Skeletal muscle tissue (tissue), 4 donors: ENCODE results near the gene FOXJ3. TPM values are rescaled to one million over a fixed set of nuclear protein-coding genes. Genes with fewer than 3 reads are reported as not detected.

Source experiments
- H3K27ac ChIP-seq: one replicate; pipeline ENCODE4 v1.7.0; 2013; ENCODE audit warnings: mild to moderate bottlenecking, low read depth, low read length, inconsistent platforms
- H3K27me3 ChIP-seq, 3 donors: one replicate each; pipeline ENCODE4 v1.7.0; 2013; ENCODE audit warnings: low read length in 3 of 3; ENCODE audit not compliant: control insufficient read depth in 3 of 3, insufficient read depth in 3 of 3
- H3K36me3 ChIP-seq, 3 donors: one replicate each; pipeline ENCODE4 v1.7.0; 2013; ENCODE audit warnings: low read length in 3 of 3; ENCODE audit not compliant: control insufficient read depth in 3 of 3, insufficient read depth in 3 of 3
- H3K4me1 ChIP-seq, 3 donors: one replicate each; pipeline ENCODE4 v1.7.0; 2013; ENCODE audit warnings: low read length in 3 of 3, mild to moderate bottlenecking in 3 of 3; ENCODE audit not compliant: control insufficient read depth in 3 of 3, insufficient read depth in 3 of 3
- H3K4me3 ChIP-seq, 3 donors: one replicate each; pipeline ENCODE4 v1.7.0; 2013; ENCODE audit warnings: low read length in 3 of 3
- H3K9ac ChIP-seq, 3 donors: one replicate each; pipeline ENCODE4 v1.7.0; 2013; ENCODE audit warnings: low read length in 3 of 3, mild to moderate bottlenecking in 3 of 3, moderate library complexity in 2 of 3, low read depth in 1 of 3
- H3K9me3 ChIP-seq, 3 donors: one replicate each; pipeline ENCODE4 v1.7.0; 2013; ENCODE audit warnings: low read length in 3 of 3; ENCODE audit not compliant: control insufficient read depth in 3 of 3
- total RNA-seq: library from RNA; depleted of rRNA; stranded (reverse); fragments of >200 nt; gene quantifications from one replicate; pipeline ENCODE4 v1.2.3, GENCODE V29; 2014
- donor health status: Osteomylitis.

Gene FOXJ3
- total RNA-seq, 1 donor from 2014 or later, result 65.2 TPM

DNA sequence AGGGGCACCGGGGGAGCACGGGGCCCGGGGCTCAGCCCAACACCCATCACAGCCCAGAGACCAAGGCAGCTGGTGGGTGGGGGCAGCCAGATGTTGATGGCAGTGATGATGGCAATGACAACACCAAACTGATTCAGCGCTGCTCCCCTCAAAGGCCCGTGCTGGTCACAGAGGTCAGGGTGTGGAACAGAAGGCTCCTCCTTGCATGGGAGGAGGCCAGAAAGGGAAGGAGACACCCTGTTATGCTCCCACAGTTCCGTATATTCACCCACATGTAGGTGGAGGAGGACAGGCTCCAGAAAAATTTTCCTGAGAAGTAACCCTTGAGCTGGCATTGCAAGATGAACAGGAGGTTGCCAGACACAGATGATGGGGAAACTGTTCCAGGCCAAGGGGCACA is 181.4 kb downstream of the FOXJ3 start:
- no peaks in the 10 kb centered on the region for H3K36me3 ChIP-seq
- no peak overlapping the region for H3K27ac ChIP-seq

DNA sequence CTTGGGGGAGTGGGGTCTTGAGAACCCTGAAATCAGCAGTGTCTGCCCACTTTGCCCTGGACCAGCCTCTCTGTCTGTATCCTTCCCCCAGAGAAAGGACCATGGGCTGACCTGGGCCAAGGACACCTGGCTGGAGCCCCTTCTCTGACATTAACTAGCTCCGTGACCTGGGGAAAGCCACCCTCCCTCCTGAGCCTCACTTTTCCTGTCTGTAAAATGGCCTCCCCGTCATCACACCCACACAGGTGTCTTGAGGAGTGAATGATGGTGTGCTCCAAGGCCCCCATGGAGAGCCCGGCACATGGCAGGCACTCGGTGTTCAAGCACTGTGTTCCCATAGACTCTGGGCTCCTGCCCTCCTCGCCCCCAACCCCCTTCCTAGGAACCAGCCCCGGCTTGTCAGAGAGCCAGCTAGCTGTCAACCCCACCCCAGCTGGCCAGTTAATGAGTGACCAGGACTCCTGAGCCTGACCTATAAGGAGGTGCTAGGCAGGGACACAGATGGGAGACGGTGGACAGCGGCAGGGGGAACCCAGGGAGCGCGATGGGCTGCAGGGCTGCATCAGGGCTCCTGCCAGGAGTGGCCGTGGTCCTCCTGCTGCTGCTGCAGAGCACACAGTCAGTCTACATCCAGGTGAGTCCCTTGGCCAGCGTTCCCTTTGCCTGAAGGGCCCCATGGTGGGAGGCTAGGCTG is 182.0 kb downstream of the FOXJ3 start, which contains the start of gene GUCA2B:
Gene GUCA2B (plus strand): TSS at position 504 of the 694 bp plus-strand sequence. CDS start 41 bp downstream, at position 545.
- H3K27ac ChIP-seq, result no peak within 1 kb of the TSS
- H3K9me3 ChIP-seq, result no peaks in the 10 kb centered on the region
- peaks cover 0 to 9% (median 9%) of the 10 kb centered on the region in 3 donors for H3K27me3 ChIP-seq

More for the DNA sequence above, 181.4 kb downstream of the FOXJ3 start:
- H3K4me1 ChIP-seq, result peaks cover 0 to 5% (median 0%) of the 10 kb centered on the region in 3 donors
- H3K9ac ChIP-seq, result no peak overlapping the region
- no peak overlapping the region for H3K4me3 ChIP-seq
- H3K9me3 ChIP-seq, result no peaks in the 10 kb centered on the region
- peaks cover 0 to 6% (median 6%) of the 10 kb centered on the region in 3 donors for H3K27me3 ChIP-seq

DNA sequence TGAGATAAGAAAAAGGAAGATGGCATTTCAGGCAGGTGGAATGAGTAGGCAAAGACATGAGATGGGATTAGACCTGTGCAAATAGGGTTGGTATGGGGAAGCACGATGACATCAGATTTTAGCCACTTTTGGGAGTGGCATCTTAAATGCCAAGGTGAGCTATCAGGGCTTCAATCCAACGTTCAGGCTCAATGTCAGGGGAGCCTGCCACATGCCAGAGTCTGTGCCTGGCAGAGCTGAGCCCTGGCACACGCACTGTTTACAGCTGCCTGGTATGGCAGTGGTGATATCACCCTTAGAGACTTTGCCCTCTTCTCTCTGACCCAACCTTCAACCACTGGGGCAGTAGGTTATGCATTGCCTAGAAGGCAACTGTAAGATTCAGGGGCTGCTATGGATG is 182.9 kb downstream of the FOXJ3 start:
- no peak overlapping the region for H3K4me3 ChIP-seq
- peaks cover 0 to 5% (median 0%) of the 10 kb centered on the region in 3 donors for H3K4me1 ChIP-seq
- H3K9me3 ChIP-seq, result no peaks in the 10 kb centered on the region
- no peak overlapping the region for H3K9ac ChIP-seq
- H3K27ac ChIP-seq, result no peak overlapping the region
- peaks cover under 1 to 15% (median 9%) of the 10 kb centered on the region in 3 donors for H3K27me3 ChIP-seq
- no peaks in the 10 kb centered on the region for H3K36me3 ChIP-seq

More for the DNA sequence above, 182.0 kb downstream of the FOXJ3 start, which contains the start of gene GUCA2B:
- Histone ChIP-seq H3K36me3 (no peaks in the 10 kb centered on the region), H3K4me3 (no peak within 1 kb of the TSS), H3K9ac (no peak within 1 kb of the TSS), H3K4me1 (peaks cover 0 to 5% (median 0%) of the 10 kb centered on the region in 3 donors)

DNA sequence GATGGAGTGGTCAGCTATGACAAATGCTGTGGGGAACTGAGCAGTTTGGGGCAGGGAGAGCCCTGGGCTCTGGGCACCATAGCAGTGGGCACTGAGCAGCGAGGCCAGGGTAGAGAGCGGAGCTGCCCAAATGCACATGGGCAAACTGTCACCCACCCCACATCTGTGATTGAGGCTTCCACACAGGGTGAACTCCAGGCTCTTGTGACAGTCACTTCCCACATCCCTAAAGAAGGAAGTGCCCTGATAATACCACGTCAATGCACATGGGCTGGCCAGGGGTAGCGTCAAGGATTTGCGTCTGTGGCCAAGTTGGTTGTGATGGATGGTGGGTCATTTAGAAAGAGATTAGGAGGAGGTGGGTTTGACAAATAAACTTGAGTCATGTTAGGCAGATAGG is 184.4 kb downstream of the FOXJ3 start:
- Histone ChIP-seq H3K9me3 (no peaks in the 10 kb centered on the region), H3K27ac (no peak overlapping the region), H3K4me1 (peaks cover 0 to 8% (median 6%) of the 10 kb centered on the region in 3 donors), H3K9ac (no peak overlapping the region), H3K36me3 (no peaks in the 10 kb centered on the region), H3K27me3 (peaks cover 14 to 28% (median 24%) of the 10 kb centered on the region in 3 donors), H3K4me3 (no peak overlapping the region)

DNA sequence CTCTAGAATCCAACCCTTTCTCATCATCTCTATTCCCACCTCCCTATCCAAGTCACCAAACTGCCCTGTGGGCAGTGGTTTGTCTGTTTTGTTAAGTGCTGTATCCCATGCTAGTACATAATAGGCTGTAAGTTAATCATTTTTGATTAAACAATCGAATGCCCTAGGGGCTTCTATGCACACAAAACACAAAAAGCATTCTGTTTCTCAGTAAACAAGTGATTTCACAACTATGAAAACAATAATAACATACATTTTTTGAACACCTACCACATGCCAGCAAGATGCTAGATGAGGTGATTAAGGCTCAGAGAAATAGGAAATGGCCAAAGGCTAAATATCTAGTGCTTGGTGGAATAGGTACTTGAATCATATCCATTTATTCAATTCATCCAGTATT is 186.9 kb downstream of the FOXJ3 start:
- Histone ChIP-seq H3K4me1 (peaks cover 0 to 14% (median 6%) of the 10 kb centered on the region in 3 donors), H3K9me3 (no peaks in the 10 kb centered on the region), H3K27ac (no peak overlapping the region), H3K36me3 (no peaks in the 10 kb centered on the region), H3K9ac (no peak overlapping the region), H3K27me3 (peaks cover 34 to 44% (median 39%) of the 10 kb centered on the region in 3 donors), H3K4me3 (no peak overlapping the region)

DNA sequence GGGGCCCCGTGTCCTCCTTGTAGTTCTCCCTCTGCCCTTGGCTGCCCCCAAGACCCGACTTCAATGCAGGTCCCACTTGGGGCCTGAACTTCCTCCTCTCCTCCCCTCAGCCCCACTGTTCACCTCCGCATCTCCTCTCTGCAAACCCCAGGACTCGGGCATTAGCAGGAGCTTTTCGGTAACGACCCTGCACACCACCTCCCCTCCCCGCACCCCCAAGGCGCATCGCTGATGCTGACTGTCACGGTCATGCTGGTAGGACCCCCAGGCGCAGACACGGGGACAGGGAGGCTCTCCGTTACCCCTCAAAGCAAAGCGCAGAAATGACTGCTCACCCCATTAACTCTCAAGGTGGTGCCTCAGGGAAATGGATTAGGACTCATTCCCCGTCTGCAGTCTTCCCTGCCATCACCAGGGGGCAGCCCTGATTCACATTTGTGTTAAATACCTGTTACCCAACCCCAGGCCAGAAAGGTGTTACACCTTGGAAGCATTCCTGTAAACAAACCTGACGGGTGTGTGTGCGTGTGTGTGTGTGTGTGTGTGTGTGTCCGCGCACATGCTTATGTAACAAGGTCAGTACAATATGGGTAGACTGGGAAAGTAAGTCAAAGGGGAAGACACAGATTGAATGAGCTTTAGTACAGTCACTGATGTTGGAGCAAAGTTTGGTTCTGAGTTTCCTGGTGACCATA is 188.3 kb downstream of the FOXJ3 start:
- no peak overlapping the region for H3K4me3 ChIP-seq
- H3K9ac ChIP-seq, result no peak overlapping the region
- H3K27ac ChIP-seq, result no peak overlapping the region
- H3K4me1 ChIP-seq, result peaks cover 0 to 9% (median 6%) of the 10 kb centered on the region in 3 donors
- H3K36me3 ChIP-seq, result no peaks in the 10 kb centered on the region
- no peaks in the 10 kb centered on the region for H3K9me3 ChIP-seq
- peaks cover 48 to 58% (median 48%) of the 10 kb centered on the region in 3 donors for H3K27me3 ChIP-seq

DNA sequence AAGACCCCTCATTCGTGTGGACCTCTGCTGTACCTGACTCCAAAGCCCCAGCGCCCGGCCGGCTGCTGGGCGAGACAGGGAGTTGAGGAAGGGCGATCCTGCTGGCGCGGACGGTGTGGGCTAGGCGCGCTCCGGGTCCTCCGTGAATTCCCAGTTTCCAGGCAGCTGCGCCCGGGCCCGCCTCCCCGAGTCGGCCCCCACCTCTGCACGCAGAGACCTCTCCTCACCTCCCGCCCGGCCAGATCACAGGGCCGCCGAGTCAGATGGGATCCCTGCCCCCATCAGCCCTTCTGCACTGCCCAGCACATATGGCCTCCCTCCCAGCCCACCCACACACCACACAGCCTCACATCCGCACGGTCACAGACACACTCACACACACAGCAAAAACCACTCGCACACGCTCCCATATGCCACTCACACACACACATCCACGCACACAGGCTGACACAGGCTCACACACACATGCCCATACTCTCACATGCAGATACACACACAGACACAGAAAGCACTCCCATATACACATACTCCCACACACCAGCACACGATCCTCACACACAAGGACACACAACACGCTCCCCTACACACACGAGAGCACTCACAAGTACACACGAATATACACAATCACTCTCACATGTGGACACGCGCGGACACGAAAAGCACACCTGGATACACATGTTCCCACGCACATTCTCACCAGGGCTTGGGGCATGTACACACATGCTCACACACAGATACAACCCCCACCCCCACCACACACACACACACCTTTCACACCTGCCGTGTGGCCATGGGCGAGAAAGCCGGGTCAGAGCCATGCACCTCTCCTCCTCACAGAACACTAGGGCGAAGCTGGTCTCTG is 189.0 kb downstream of the FOXJ3 start:
- Histone ChIP-seq H3K9ac (no peak overlapping the region), H3K9me3 (no peaks in the 10 kb centered on the region), H3K4me3 (no peak overlapping the region), H3K27ac (no peak overlapping the region), H3K27me3 (peaks cover 48 to 61% (median 51%) of the 10 kb centered on the region in 3 donors), H3K4me1 (peaks cover 0 to 9% (median 6%) of the 10 kb centered on the region in 3 donors), H3K36me3 (no peaks in the 10 kb centered on the region)

DNA sequence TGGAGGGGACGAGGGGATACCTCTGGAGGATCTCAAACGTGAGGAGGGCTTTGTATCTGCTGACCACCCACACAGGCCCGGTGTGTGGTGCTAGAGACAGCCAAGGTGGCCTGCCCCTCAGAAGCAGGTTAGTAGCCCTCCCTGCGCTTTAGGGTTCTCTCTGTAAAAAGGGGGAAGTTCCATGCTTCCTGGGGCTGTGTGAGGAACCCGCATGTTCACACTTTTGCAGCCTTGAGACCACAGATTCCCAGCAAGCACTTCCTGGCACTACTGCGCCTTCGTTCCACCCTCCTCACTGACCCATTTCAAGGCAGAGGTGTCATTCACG is 189.7 kb downstream of the FOXJ3 start:
- Histone ChIP-seq H3K27ac (no peak overlapping the region), H3K9me3 (no peaks in the 10 kb centered on the region), H3K4me3 (no peak overlapping the region), H3K36me3 (no peaks in the 10 kb centered on the region), H3K4me1 (peaks cover 0 to 9% (median 6%) of the 10 kb centered on the region in 3 donors), H3K27me3 (peaks cover 48 to 62% (median 54%) of the 10 kb centered on the region in 3 donors), H3K9ac (no peak overlapping the region)

DNA sequence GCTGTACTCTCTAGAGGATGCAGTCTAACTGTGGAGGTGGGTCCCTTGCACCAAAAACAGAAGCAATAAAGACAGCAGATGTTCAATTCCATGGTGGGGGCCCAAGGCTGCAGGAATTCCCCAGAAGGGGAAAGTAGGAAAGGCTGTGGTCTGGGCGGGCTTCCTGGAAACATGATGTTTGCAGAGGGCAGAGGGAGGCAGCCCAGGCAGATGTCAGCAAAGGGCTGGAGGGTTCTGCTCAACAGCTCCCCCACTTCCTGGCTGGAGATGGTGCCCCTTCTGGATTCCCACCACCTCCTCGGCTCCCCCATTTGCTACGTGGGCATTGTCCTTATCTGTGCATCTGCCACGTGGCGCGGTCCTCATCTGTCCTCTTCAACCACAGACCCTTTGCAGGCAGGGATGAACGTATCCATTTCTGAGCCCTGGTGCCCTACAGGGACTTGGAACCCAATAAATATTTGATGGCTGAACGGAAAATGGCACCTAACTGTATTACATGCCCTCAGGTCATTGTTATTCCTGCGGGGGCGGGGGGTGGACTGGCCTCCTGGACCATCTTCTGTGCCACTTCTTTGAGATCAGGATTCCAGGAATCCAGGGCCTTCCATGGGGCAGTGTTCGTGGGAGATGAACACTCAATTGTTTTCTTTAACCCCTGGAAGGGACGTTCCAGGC is 190.2 kb downstream of the FOXJ3 start:
- no peaks in the 10 kb centered on the region for H3K36me3 ChIP-seq
- no peak overlapping the region for H3K27ac ChIP-seq
- no peak overlapping the region for H3K9ac ChIP-seq
- no peak overlapping the region for H3K4me3 ChIP-seq
- H3K27me3 ChIP-seq, result peaks cover 49 to 65% (median 57%) of the 10 kb centered on the region in 3 donors
- H3K4me1 ChIP-seq, result peaks cover 0 to 9% (median 6%) of the 10 kb centered on the region in 3 donors
- H3K9me3 ChIP-seq, result no peaks in the 10 kb centered on the region
